ENCODE measurements around the gene DRC1.

GRCh38 chr2:26493566-26493965 lies 91.8 kb downstream of the DRC1 start:
- TF ChIP-seq, protein P1, sequence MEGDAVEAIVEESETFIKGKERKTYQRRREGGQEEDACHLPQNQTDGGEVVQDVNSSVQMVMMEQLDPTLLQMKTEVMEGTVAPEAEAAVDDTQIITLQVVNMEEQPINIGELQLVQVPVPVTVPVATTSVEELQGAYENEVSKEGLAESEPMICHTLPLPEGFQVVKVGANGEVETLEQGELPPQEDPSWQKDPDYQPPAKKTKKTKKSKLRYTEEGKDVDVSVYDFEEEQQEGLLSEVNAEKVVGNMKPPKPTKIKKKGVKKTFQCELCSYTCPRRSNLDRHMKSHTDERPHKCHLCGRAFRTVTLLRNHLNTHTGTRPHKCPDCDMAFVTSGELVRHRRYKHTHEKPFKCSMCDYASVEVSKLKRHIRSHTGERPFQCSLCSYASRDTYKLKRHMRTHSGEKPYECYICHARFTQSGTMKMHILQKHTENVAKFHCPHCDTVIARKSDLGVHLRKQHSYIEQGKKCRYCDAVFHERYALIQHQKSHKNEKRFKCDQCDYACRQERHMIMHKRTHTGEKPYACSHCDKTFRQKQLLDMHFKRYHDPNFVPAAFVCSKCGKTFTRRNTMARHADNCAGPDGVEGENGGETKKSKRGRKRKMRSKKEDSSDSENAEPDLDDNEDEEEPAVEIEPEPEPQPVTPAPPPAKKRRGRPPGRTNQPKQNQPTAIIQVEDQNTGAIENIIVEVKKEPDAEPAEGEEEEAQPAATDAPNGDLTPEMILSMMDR (IDR thresholded peaks at IDR 0.05; ENCODE audit: low read depth, low read length, poor library complexity, severe bottlenecking) = no peak
- no peak for TF ChIP-seq EZH2phosphoT487 (IDR thresholded peaks at IDR 0.05; ENCODE audit: borderline replicate concordance, low read length)

Measured in DOHH2 (cell line).